ENCODE measurements around the gene DLGAP3.

The DLGAP3 gene

DNA sequence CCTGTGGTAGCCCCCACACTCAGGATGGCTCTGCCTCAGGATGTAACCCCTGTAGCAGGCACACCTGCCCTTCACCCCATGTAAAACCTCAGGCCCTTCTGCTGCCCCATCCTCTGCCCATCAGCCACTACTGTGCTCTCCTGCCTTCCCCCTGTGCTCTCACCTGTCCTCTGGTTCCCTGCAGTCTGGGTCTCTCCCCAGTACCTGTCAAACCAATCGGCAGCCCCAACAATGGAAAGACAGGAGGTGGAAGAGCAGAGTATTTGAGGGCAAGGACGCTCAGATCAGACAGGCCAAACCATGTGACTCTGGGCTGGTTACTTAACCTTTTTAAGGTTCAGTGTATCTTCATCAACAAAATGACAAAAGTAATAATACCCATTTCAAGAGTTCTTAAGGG is 100.8 kb downstream of the DLGAP3 start (continued):
- TF ChIP-seq, protein P1, sequence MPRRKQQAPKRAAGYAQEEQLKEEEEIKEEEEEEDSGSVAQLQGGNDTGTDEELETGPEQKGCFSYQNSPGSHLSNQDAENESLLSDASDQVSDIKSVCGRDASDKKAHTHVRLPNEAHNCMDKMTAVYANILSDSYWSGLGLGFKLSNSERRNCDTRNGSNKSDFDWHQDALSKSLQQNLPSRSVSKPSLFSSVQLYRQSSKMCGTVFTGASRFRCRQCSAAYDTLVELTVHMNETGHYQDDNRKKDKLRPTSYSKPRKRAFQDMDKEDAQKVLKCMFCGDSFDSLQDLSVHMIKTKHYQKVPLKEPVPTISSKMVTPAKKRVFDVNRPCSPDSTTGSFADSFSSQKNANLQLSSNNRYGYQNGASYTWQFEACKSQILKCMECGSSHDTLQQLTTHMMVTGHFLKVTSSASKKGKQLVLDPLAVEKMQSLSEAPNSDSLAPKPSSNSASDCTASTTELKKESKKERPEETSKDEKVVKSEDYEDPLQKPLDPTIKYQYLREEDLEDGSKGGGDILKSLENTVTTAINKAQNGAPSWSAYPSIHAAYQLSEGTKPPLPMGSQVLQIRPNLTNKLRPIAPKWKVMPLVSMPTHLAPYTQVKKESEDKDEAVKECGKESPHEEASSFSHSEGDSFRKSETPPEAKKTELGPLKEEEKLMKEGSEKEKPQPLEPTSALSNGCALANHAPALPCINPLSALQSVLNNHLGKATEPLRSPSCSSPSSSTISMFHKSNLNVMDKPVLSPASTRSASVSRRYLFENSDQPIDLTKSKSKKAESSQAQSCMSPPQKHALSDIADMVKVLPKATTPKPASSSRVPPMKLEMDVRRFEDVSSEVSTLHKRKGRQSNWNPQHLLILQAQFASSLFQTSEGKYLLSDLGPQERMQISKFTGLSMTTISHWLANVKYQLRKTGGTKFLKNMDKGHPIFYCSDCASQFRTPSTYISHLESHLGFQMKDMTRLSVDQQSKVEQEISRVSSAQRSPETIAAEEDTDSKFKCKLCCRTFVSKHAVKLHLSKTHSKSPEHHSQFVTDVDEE (CRISPR knock-in tag; IDR thresholded peaks at IDR 0.05), result no peak
- no peak for TF ChIP-seq ZNF565 (CRISPR knock-in tag; conservative IDR thresholded peaks at IDR 0.05; ENCODE audit: low read depth)

DNA sequence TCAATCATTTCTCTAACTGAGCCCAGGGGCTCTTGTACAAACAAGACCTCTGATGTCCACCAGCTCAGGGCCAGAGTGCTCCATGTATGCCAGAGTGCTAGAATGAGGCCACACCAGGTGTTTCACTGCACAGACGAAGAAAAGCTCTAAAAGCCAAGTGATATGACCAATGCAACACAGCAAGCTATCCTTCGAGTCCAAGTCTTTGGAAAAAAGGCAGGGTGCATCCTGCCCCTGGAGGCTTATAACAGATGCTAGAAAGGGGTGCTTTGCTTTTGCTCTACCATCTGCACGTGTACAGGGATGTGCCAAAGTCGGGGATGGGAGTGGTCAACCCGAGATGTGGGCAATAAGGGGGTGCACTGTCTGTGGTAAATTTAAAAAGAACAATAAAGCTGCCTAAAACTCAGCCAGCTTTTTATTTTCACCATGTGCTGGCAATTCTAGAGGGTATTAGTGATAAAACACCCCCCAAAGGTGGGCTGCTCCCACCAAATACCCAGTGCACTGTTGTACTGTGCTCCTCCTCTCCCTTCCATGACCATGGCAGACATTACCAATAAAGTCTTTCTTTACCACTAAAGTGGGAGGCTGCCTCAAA is 102.0 kb downstream of the DLGAP3 start:
- TF ChIP-seq ZNF8 (CRISPR knock-in tag; IDR thresholded peaks at IDR 0.05) (no peak), GLIS3 (CRISPR knock-in tag; IDR thresholded peaks at IDR 0.05) (no peak), CSDC2 (CRISPR knock-in tag; IDR thresholded peaks at IDR 0.05) (no peak), ZFP30 (CRISPR knock-in tag; IDR thresholded peaks at IDR 0.05) (no peak), ZNF565 (CRISPR knock-in tag; conservative IDR thresholded peaks at IDR 0.05; ENCODE audit: low read depth) (no peak), TCF4 (CRISPR knock-in tag; IDR thresholded peaks at IDR 0.05; ENCODE audit: borderline replicate concordance) (no peak), BACH2 (CRISPR knock-in tag; IDR thresholded peaks at IDR 0.05; ENCODE audit: borderline replicate concordance) (no peak), RARB (CRISPR knock-in tag; IDR thresholded peaks at IDR 0.05) (no peak), TOX (CRISPR knock-in tag; IDR thresholded peaks at IDR 0.05; ENCODE audit: borderline replicate concordance) (no peak), ZNF70 (CRISPR knock-in tag; IDR thresholded peaks at IDR 0.05) (no peak), ISL1 (CRISPR knock-in tag; IDR thresholded peaks at IDR 0.05) (no peak), PPARA (CRISPR knock-in tag; IDR thresholded peaks at IDR 0.05; ENCODE audit: borderline replicate concordance) (no peak), ARNTL (CRISPR knock-in tag; IDR thresholded peaks at IDR 0.05; ENCODE audit: borderline replicate concordance, low read depth) (no peak), ZC3H10 (CRISPR knock-in tag; IDR thresholded peaks at IDR 0.05) (no peak)
- TF ChIP-seq, protein P2, sequence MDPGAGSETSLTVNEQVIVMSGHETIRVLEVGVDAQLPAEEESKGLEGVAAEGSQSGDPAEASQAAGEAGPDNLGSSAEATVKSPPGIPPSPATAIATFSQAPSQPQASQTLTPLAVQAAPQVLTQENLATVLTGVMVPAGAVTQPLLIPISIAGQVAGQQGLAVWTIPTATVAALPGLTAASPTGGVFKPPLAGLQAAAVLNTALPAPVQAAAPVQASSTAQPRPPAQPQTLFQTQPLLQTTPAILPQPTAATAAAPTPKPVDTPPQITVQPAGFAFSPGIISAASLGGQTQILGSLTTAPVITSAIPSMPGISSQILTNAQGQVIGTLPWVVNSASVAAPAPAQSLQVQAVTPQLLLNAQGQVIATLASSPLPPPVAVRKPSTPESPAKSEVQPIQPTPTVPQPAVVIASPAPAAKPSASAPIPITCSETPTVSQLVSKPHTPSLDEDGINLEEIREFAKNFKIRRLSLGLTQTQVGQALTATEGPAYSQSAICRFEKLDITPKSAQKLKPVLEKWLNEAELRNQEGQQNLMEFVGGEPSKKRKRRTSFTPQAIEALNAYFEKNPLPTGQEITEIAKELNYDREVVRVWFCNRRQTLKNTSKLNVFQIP (CRISPR knock-in tag; IDR thresholded peaks at IDR 0.05; ENCODE audit: borderline replicate concordance, low read depth), result no peak
- TF ChIP-seq, protein P1 (CRISPR knock-in tag; IDR thresholded peaks at IDR 0.05), result no peak
- TF ChIP-seq, protein P3, sequence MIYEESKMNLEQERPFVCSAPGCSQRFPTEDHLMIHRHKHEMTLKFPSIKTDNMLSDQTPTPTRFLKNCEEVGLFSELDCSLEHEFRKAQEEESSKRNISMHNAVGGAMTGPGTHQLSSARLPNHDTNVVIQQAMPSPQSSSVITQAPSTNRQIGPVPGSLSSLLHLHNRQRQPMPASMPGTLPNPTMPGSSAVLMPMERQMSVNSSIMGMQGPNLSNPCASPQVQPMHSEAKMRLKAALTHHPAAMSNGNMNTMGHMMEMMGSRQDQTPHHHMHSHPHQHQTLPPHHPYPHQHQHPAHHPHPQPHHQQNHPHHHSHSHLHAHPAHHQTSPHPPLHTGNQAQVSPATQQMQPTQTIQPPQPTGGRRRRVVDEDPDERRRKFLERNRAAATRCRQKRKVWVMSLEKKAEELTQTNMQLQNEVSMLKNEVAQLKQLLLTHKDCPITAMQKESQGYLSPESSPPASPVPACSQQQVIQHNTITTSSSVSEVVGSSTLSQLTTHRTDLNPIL (CRISPR knock-in tag; IDR thresholded peaks at IDR 0.05; ENCODE audit: low read depth), result no peak
- ATAC-seq, result no peak

DNA sequence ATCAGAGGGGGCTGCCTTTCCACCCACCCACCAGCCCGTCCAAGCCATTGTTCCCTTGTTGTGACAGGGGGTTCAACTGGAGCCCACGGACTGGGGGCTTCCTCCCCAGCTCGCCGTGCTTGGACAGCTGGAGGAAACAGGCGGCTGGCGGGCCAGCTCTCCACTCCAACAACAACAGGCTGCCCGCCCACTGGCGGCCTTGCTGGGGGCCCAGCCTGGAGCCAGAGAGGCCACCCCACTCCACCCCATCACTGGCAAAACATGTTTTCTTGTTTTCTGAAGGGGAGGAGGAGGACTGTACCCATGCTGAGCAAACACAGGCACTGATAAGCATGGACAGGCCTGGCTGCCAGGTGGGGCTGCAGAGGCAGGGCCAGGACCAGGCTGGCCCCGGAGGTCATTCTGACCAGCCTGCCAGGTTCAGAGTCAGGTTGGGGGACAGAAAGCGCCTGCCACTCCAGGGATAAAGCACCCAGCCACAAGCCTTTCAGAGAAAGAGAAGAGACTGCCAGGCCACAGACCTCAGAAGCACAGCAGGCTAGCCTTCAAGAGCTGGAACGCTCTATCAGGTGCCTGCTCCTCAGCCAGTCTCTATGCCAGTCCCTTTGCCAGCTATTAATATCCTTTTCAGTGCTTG is 103.9 kb downstream of the DLGAP3 start:
- TF ChIP-seq TCF4 (CRISPR knock-in tag; IDR thresholded peaks at IDR 0.05; ENCODE audit: borderline replicate concordance) (peak; percentile 66; the same call in 1 of the 2 replicates), ZFP3 (CRISPR knock-in tag; IDR thresholded peaks at IDR 0.05) (no peak)
- peak; percentile 67; the same call in 1 of the 3 replicates for ATAC-seq

DNA sequence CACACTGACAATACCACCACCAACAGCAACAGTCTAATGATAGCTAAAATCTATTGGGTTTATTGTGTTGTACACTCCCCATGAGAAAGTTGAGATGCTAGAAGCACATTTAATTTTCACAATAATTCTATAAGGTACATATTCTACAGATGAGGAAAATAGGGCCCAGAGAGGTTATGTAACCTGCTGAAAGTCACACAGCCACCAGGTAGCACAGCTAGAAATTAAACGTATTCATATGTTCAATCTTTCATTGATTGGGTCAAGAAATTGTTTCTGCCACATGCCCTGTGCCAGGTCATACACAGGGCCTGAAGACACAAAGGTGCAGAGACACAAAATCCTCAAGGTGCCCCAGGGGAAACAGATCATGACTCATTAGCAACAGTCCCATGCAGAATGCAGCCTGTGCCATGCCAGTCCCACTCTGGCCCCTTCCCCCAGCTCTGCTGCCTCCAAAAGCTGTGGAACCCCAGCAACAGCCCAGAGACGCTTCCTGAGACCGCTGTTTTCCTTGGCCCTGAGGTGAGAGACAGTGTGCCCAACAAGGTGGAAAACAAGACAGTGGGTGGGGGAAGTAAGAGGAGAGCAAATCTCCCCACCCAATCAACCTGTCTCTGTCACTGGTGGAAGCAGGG is 104.5 kb downstream of the DLGAP3 start:
- ATAC-seq, result no peak

More for the DNA sequence above, 104.5 kb downstream of the DLGAP3 start:
- TF ChIP-seq ISL1 (CRISPR knock-in tag; IDR thresholded peaks at IDR 0.05), result no peak
